ENCODE measurements around the gene CLIC4.

GRCh38 chr1:24744911-24745710 is at the start of gene CLIC4:
- TF ChIP-seq CTCF (IDR thresholded peaks at IDR 0.05) (no peak), EZH2 (IDR thresholded peaks at IDR 0.05; ENCODE audit: borderline replicate concordance, insufficient read depth, low read depth, low read length, poor library complexity, severe bottlenecking) (no peak)

Data from B cell (primary cell).